Measurements from ENCODE around the gene MEMO1. TPM values are rescaled to one million over a fixed set of nuclear protein-coding genes. Genes with fewer than 3 reads are reported as not detected.
"Not testable (repeated sequence)": the region's sequence is repeated elsewhere in the genome, so short reads cannot be mapped to it uniquely, and the experiment has no call there.

Gene MEMO1
- total RNA-seq, 1 donor from 2014 or later, result 59.6 TPM

DNA sequence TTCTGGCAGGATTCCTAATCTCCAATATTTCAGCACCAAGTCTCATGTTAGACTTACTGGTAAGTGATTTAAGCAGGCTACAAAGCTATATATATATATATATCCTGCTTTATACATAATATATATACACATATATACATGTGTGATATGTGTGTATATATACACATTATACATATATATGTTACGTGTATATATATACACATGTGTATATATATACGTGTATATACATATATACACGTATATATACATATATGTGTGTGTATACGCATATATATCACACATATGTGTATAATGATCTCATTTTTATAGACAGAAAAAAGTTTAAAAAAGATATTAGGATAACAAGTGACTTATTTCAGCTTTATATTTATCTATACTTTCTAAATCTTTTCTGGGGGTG is 41.6 kb downstream of the MEMO1 start:
- H3K27ac Mint-ChIP-seq (ENCODE audit: unreplicated experiment), result no peak overlapping the region

DNA sequence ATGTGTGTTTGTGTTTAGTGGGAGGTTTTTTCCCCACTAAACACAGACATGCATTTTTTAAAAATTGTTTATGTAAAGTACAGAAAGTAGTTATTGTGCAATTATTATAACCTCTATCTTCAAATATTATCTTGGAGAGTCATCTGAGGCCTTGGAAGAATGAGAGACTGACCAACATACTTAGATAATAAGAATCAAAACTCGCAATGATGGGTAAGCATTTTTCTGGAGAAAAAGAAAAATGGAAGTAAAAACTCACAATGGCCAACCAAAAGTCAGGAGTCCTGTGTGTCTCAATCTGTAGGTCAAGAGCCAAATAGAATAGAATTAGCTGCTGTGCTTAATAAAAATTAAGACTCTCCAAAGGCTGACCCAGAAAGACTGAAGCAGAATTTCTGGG is 43.0 kb downstream of the MEMO1 start:
- Mint-ChIP-seq H3K9me3 (ENCODE audit: unreplicated experiment) (no peaks in the 10 kb centered on the region), H3K36me3 (ENCODE audit: low read depth, unreplicated experiment) (peaks cover 4% of the 10 kb centered on the region), H3K27ac (ENCODE audit: unreplicated experiment) (no peak overlapping the region), H3K27me3 (ENCODE audit: unreplicated experiment) (peaks cover 1% of the 10 kb centered on the region), H3K4me1 (ENCODE audit: unreplicated experiment) (no peaks in the 10 kb centered on the region), H3K4me3 (ENCODE audit: unreplicated experiment) (no peak overlapping the region)
- TF ChIP-seq, protein P1, sequence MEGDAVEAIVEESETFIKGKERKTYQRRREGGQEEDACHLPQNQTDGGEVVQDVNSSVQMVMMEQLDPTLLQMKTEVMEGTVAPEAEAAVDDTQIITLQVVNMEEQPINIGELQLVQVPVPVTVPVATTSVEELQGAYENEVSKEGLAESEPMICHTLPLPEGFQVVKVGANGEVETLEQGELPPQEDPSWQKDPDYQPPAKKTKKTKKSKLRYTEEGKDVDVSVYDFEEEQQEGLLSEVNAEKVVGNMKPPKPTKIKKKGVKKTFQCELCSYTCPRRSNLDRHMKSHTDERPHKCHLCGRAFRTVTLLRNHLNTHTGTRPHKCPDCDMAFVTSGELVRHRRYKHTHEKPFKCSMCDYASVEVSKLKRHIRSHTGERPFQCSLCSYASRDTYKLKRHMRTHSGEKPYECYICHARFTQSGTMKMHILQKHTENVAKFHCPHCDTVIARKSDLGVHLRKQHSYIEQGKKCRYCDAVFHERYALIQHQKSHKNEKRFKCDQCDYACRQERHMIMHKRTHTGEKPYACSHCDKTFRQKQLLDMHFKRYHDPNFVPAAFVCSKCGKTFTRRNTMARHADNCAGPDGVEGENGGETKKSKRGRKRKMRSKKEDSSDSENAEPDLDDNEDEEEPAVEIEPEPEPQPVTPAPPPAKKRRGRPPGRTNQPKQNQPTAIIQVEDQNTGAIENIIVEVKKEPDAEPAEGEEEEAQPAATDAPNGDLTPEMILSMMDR (IDR thresholded peaks at IDR 0.05; ENCODE audit: unreplicated experiment), result no peak
- DNase-seq (ENCODE audit: low spot score), result no peak

More for the DNA sequence above, 41.6 kb downstream of the MEMO1 start:
- Mint-ChIP-seq H3K36me3 (ENCODE audit: low read depth, unreplicated experiment) (peaks cover 4% of the 10 kb centered on the region), H3K4me1 (ENCODE audit: unreplicated experiment) (no peaks in the 10 kb centered on the region), H3K4me3 (ENCODE audit: unreplicated experiment) (no peak overlapping the region), H3K27me3 (ENCODE audit: unreplicated experiment) (peaks cover 1% of the 10 kb centered on the region), H3K9me3 (ENCODE audit: unreplicated experiment) (no peaks in the 10 kb centered on the region)
- DNase-seq (ENCODE audit: low spot score), result no peak
- TF ChIP-seq, protein P1 (IDR thresholded peaks at IDR 0.05; ENCODE audit: unreplicated experiment), result no peak

DNA sequence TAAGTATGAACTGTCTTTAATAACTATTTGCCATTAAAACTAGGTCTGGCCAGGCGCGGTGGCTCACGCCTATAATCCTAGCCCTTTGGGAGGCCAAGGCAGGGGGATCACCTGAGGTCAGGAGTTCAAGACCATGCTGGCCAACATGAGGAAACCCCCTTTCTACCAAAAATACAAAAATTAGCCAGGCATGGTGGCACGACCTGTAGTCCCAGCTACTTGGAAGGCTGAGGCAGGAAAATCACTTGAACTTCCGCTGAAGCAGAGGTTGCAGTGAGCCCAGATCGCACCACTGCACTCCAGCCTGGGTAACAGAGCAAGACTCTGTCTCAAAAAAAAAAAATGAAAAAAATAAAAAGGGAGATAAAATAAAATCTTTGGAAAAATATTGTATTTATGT is 44.4 kb downstream of the MEMO1 start:
- not testable (repeated sequence) for H3K4me1 Mint-ChIP-seq (ENCODE audit: unreplicated experiment); H3K9me3 Mint-ChIP-seq (ENCODE audit: unreplicated experiment); DNase-seq (ENCODE audit: low spot score); H3K27me3 Mint-ChIP-seq (ENCODE audit: unreplicated experiment); H3K4me3 Mint-ChIP-seq (ENCODE audit: unreplicated experiment); H3K27ac Mint-ChIP-seq (ENCODE audit: unreplicated experiment); H3K36me3 Mint-ChIP-seq (ENCODE audit: low read depth, unreplicated experiment)

DNA sequence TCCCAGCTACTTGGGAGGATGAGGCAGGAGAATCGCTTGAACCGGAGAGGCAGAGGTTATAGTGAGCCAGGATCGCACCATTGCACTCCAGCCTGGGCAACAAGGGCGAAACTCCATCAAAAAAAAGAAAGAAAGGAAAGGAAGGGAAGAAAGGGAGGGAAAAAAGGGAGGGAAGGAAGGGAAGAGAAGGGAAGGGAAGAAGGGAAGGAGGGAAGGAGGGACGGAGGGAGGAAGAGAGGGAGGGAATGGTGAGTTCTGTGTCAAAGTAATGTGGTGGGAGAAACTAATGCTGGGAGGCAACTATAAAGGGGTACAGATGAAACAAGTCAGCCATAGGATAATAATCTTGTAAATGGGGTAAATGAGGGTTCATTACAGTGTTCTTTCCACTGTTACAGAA is 45.7 kb downstream of the MEMO1 start:
- Mint-ChIP-seq H3K36me3 (ENCODE audit: low read depth, unreplicated experiment) (peaks cover 4% of the 10 kb centered on the region), H3K27me3 (ENCODE audit: unreplicated experiment) (peaks cover 1% of the 10 kb centered on the region), H3K4me1 (ENCODE audit: unreplicated experiment) (no peaks in the 10 kb centered on the region), H3K9me3 (ENCODE audit: unreplicated experiment) (no peaks in the 10 kb centered on the region), H3K4me3 (ENCODE audit: unreplicated experiment) (no peak overlapping the region), H3K27ac (ENCODE audit: unreplicated experiment) (no peak overlapping the region)
- DNase-seq (ENCODE audit: low spot score), result no peak
- TF ChIP-seq, protein P1 (IDR thresholded peaks at IDR 0.05; ENCODE audit: unreplicated experiment), result no peak

DNA sequence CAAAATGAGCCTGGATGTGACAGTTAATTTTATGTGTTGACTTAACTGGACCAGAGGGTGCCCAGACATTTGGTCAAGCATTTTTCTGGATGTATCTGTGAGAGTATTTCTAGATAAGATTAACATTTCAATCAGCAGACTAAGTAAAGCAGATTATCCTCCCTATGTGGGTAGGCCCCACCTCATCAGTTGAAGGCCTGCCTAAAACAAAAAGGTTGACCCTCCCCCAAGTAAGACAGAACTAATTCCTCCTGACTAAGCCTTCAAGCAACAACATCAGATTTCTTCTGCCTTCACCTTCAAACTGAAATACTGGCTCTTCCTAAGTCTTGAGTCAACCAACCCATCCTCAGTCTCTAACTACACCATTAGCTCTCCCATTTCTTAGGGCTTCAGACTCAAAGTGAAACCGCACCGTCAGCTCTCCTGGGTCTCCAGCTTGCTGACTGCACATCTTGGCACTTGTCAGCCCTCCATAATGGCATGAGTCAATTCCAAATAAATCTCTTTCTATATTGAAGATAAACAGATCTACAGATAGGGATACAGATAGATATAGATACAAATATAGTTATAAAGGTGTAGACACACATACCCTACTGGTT is 47.9 kb downstream of the MEMO1 start:
- Mint-ChIP-seq H3K27me3 (ENCODE audit: unreplicated experiment) (no peaks in the 10 kb centered on the region), H3K27ac (ENCODE audit: unreplicated experiment) (no peak overlapping the region), H3K36me3 (ENCODE audit: low read depth, unreplicated experiment) (no peaks in the 10 kb centered on the region), H3K4me3 (ENCODE audit: unreplicated experiment) (no peak overlapping the region), H3K9me3 (ENCODE audit: unreplicated experiment) (no peaks in the 10 kb centered on the region), H3K4me1 (ENCODE audit: unreplicated experiment) (peaks cover 8% of the 10 kb centered on the region)
- DNase-seq (ENCODE audit: low spot score), result no peak
- TF ChIP-seq, protein P1 (IDR thresholded peaks at IDR 0.05; ENCODE audit: unreplicated experiment), result no peak
